HepG2 (cell line): Measurements from ENCODE around the gene DLEC1. TPM values are rescaled to one million over a fixed set of nuclear protein-coding genes. Genes with fewer than 3 reads are reported as not detected.
A peak's percentile ranks its signal among the peaks of the same experiment; 100 is the strongest.

Source experiments
- ATF2 ChIP-seq: sonication (generic); formaldehyde crosslinking; IDR thresholded peaks from 2 replicates; pipeline ENCODE4 v1.4.0; 2020; ENCODE audit warnings: missing genetic modification reagents
- BCL6 ChIP-seq: IDR thresholded peaks from 2 replicates; pipeline ENCODE4 v1.6.1; 2016; ENCODE audit warnings: missing genetic modification reagents, missing compliant biosample characterization
- FOXJ3 ChIP-seq: sonication (generic); formaldehyde crosslinking; IDR thresholded peaks from 2 replicates; pipeline ENCODE4 v1.4.0; 2020; ENCODE audit warnings: missing genetic modification reagents, mild to moderate bottlenecking, borderline replicate concordance
- GABPB1 ChIP-seq: IDR thresholded peaks from 2 replicates; pipeline ENCODE4 v1.6.1; 2016; ENCODE audit warnings: mild to moderate bottlenecking, missing genetic modification reagents, moderate library complexity, missing compliant biosample characterization
- GPN1 ChIP-seq: sonication (generic); formaldehyde crosslinking; IDR thresholded peaks from 2 replicates; pipeline ENCODE4 v1.5.1; 2020; ENCODE audit warnings: missing genetic modification reagents, borderline replicate concordance
- HBP1 ChIP-seq: IDR thresholded peaks from 2 replicates; pipeline ENCODE4 v1.6.1; 2016; ENCODE audit warnings: low read depth, control low read depth
- MED8 ChIP-seq: sonication (generic); formaldehyde crosslinking; IDR thresholded peaks from 2 replicates; pipeline ENCODE4 v1.8.1; 2023; ENCODE audit warnings: mild to moderate bottlenecking, missing genetic modification reagents; ENCODE audit not compliant: insufficient replicate concordance
- MLLT10 ChIP-seq: sonication (generic); formaldehyde crosslinking; IDR thresholded peaks from 2 replicates; pipeline ENCODE4 v1.4.0; 2020; ENCODE audit warnings: missing genetic modification reagents
- NCOA2 ChIP-seq: sonication (generic); formaldehyde crosslinking; IDR thresholded peaks from 2 replicates; pipeline ENCODE4 v1.8.0; 2022; ENCODE audit warnings: inconsistent platforms
- NFATC3 ChIP-seq: sonication (generic); formaldehyde crosslinking; IDR thresholded peaks from 2 replicates; pipeline ENCODE4 v1.5.1; 2020; ENCODE audit warnings: mild to moderate bottlenecking, missing genetic modification reagents
- PITX1 ChIP-seq: sonication (generic); formaldehyde crosslinking; IDR thresholded peaks from 2 replicates; pipeline ENCODE4 v1.5.1; 2020; ENCODE audit warnings: mild to moderate bottlenecking, missing genetic modification reagents
- POLR2AphosphoS5 ChIP-seq: IDR thresholded peaks from 2 replicates; pipeline ENCODE4 v1.6.1; 2012; ENCODE audit warnings: low read depth, low read length
- RXRB ChIP-seq: IDR thresholded peaks from 2 replicates; pipeline ENCODE4 v1.6.1; 2016; ENCODE audit warnings: borderline replicate concordance, missing genetic modification reagents, missing compliant biosample characterization
- SALL1 ChIP-seq: sonication (generic); formaldehyde crosslinking; IDR thresholded peaks from 2 replicates; pipeline ENCODE4 v1.8.0; 2022; ENCODE audit warnings: mild to moderate bottlenecking, missing genetic modification reagents
- SNAI1 ChIP-seq: sonication (generic); formaldehyde crosslinking; IDR thresholded peaks from 2 replicates; pipeline ENCODE4 v1.5.0; 2020; ENCODE audit warnings: mild to moderate bottlenecking, missing genetic modification reagents, borderline replicate concordance
- SP5 ChIP-seq: IDR thresholded peaks from 2 replicates; pipeline ENCODE4 v1.6.1; 2016; ENCODE audit warnings: low read depth, borderline replicate concordance
- ZBTB21 ChIP-seq: sonication (generic); formaldehyde crosslinking; IDR thresholded peaks from 2 replicates; pipeline ENCODE4 v1.4.0; 2020; ENCODE audit warnings: missing genetic modification reagents
- ZFP1 ChIP-seq: IDR thresholded peaks from 2 replicates; pipeline ENCODE4 v1.6.1; 2016
- ZFP62 ChIP-seq: sonication (generic); formaldehyde crosslinking; IDR thresholded peaks from 2 replicates; pipeline ENCODE4 v1.4.0; 2020; ENCODE audit warnings: missing genetic modification reagents
- ZFP91 ChIP-seq: sonication (generic); formaldehyde crosslinking; IDR thresholded peaks from 2 replicates; pipeline ENCODE4 v1.9.0; 2022; ENCODE audit warnings: missing genetic modification reagents, mild to moderate bottlenecking, borderline replicate concordance
- ZMYM4 ChIP-seq: sonication (generic); formaldehyde crosslinking; IDR thresholded peaks from 2 replicates; pipeline ENCODE4 v1.8.1; 2023; ENCODE audit warnings: mild to moderate bottlenecking, missing genetic modification reagents
- ZNF12 ChIP-seq: sonication (generic); formaldehyde crosslinking; IDR thresholded peaks from 2 replicates; pipeline ENCODE4 v1.5.0; 2020; ENCODE audit warnings: missing genetic modification reagents
- ZNF224 ChIP-seq: sonication (generic); formaldehyde crosslinking; IDR thresholded peaks from 2 replicates; pipeline ENCODE4 v1.5.0; 2020; ENCODE audit warnings: mild to moderate bottlenecking, missing genetic modification reagents
- ZNF3 ChIP-seq: IDR thresholded peaks from 2 replicates; pipeline ENCODE4 v1.7.0; 2017; ENCODE audit warnings: inconsistent platforms
- ZNF337 ChIP-seq: sonication (generic); formaldehyde crosslinking; IDR thresholded peaks from 2 replicates; pipeline ENCODE4 v1.5.1; 2020; ENCODE audit warnings: missing genetic modification reagents, low read depth, mild to moderate bottlenecking, borderline replicate concordance
- ZNF414 ChIP-seq: sonication (generic); formaldehyde crosslinking; IDR thresholded peaks from 2 replicates; pipeline ENCODE4 v1.5.0; 2020; ENCODE audit warnings: missing genetic modification reagents
- ZNF501 ChIP-seq: sonication (generic); formaldehyde crosslinking; IDR thresholded peaks from 2 replicates; pipeline ENCODE4 v1.5.1; 2020; ENCODE audit warnings: mild to moderate bottlenecking, moderate library complexity, missing genetic modification reagents
- polyA plus RNA-seq, 8 experiments: library from polyadenylated mRNA; depleted of rRNA in 3 of 8; stranded (reverse) in 7 of 8; unstranded in 1 of 8; fragments of >200 nt; fragmentation: Illumina TruSeq in 4 of 8; extraction: Trizol in 4 of 8; gene quantifications; 2 replicates each; pipeline versions ENCODE4 v1.2.1 to v1.2.3, GENCODE V29; 2011 to 2016; ENCODE audit warnings: low read depth in 4 of 8, missing spikeins in 1 of 8, mixed read lengths in 1 of 8; ENCODE audit not compliant: insufficient read depth in 1 of 8
- total RNA-seq, 5 experiments: library from RNA; depleted of rRNA; stranded (reverse); fragments of >200 nt; fragmentation: Illumina TruSeq; extraction: Trizol; gene quantifications; 2 replicates each; pipeline ENCODE4 v1.2.3, GENCODE V29; 2016; ENCODE audit warnings: low read depth in 1 of 5

DLEC1 gene
- total and polyA plus RNA-seq, 2 of the 13 experiments (the other 11 are each of a cell fraction or from before 2014, with no cell fraction given), result 0.09 TPM; not detected in 1

- TF ChIP-seq HBP1 (0 out of 2 replicates have a peak, but pooled peaks have one; percentile 27), GABPB1 (CRISPR knock-in tag) (no peak), MED8 (CRISPR knock-in tag) (peak; percentile 89), POLR2AphosphoS5 (peak; percentile 61), MLLT10 (CRISPR knock-in tag) (no peak), ZFP62 (CRISPR knock-in tag) (no peak), NCOA2 (CRISPR knock-in tag) (peak; percentile 89), GPN1 (CRISPR knock-in tag) (no peak), ZNF337 (CRISPR knock-in tag) (peak; percentile 54; the same call in 1 of the 2 replicates), SNAI1 (CRISPR knock-in tag) (no peak), SALL1 (CRISPR knock-in tag) (peak; percentile 90), NFATC3 (CRISPR knock-in tag) (no peak), SP5 (no peak; the same call in 1 of the 2 replicates), ZBTB21 (peak; percentile 57), ZFP1 (peak; percentile 57; the same call in 1 of the 2 replicates), ZNF12 (CRISPR knock-in tag) (0 out of 2 replicates have a peak, but pooled peaks have one; percentile 54), ZFP91 (CRISPR knock-in tag) (peak; percentile 37), ATF2 (peak; percentile 96), ZNF224 (CRISPR knock-in tag) (peak; percentile 83; the same call in 1 of the 2 replicates), ZNF501 (CRISPR knock-in tag) (peak; percentile 75), BCL6 (CRISPR knock-in tag) (peak; percentile 83), ZMYM4 (CRISPR knock-in tag) (peak; percentile 65; the same call in 1 of the 2 replicates), RXRB (CRISPR knock-in tag) (peak; percentile 99), FOXJ3 (CRISPR knock-in tag) (peak; percentile 84; the same call in 1 of the 2 replicates), ZNF414 (CRISPR knock-in tag) (peak; percentile 64; the same call in 1 of the 2 replicates), PITX1 (CRISPR knock-in tag) (peak; percentile 98), ZNF3 (CRISPR knock-in tag) (no peak)
Measured at GRCh38 chr3:38133557-38134405, 94.8 kb downstream of the DLEC1 start (continued).
